NB4 (cell line): ENCODE data around the gene TNFRSF12A.

Source experiments
- POLR2A ChIP-seq: IDR thresholded peaks from 2 replicates; pipeline ENCODE4 v1.6.1; 2011; ENCODE audit warnings: mild to moderate bottlenecking; ENCODE audit not compliant: insufficient read length; ENCODE audit errors: extremely low read depth
- TF ChIP-seq, protein P1 (sequence below): IDR thresholded peaks from one replicate; pipeline ENCODE4 v1.5.1; 2012; ENCODE audit warnings: low read depth, low read length
- TF ChIP-seq, protein P2 (sequence below): IDR thresholded peaks from 2 replicates; pipeline ENCODE4 v1.6.1; 2011; ENCODE audit warnings: low read depth, low read length

DNA sequence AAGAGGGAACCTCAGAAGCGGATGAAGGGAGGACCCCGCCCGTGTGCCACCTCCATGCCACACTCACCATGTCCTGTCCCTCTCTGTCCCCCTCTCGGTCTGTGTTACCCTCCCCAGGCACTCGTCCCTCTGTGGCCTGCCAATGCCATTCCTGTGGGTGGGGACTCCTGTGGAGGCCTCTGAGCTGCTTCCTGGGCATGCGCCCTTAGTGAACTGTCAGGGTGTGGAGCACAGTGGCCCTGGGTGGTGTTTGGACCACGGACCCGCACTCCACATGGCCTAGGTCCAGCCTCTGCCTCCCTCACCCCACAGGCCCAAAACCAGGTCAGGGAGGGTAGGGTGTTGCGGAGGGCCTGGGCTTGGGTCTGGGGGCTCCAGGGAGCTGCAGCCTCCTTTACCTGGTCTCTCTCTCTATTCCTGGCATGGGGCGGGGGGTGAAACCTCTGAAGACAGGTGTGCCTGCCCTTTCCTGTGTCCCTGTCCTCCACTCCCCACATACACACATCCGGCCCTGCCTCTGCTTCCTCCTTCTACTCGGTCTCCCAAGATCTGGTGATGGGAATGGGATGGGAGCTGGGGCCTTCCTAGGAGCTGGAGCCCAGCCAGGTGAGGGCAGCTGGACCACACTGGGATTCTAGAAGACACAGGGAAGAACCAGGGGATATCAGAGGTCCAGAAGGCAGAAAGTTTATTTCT is 28.5 kb upstream of the TNFRSF12A start:
- TF ChIP-seq POLR2A: no peak
- TF ChIP-seq, protein P1, sequence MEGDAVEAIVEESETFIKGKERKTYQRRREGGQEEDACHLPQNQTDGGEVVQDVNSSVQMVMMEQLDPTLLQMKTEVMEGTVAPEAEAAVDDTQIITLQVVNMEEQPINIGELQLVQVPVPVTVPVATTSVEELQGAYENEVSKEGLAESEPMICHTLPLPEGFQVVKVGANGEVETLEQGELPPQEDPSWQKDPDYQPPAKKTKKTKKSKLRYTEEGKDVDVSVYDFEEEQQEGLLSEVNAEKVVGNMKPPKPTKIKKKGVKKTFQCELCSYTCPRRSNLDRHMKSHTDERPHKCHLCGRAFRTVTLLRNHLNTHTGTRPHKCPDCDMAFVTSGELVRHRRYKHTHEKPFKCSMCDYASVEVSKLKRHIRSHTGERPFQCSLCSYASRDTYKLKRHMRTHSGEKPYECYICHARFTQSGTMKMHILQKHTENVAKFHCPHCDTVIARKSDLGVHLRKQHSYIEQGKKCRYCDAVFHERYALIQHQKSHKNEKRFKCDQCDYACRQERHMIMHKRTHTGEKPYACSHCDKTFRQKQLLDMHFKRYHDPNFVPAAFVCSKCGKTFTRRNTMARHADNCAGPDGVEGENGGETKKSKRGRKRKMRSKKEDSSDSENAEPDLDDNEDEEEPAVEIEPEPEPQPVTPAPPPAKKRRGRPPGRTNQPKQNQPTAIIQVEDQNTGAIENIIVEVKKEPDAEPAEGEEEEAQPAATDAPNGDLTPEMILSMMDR: no peak
- TF ChIP-seq, protein P2, sequence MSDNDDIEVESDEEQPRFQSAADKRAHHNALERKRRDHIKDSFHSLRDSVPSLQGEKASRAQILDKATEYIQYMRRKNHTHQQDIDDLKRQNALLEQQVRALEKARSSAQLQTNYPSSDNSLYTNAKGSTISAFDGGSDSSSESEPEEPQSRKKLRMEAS: no peak
